HPDE6-E6E7 (cell line): ENCODE measurements around the gene FKBP14.
"Not testable (repeated sequence)": the region's sequence is repeated elsewhere in the genome, so short reads cannot be mapped to it uniquely, and the experiment has no call there.

Experiments used
- DNase-seq: peaks from one replicate; pipeline ENCODE4 v3.0.0; 2011; ENCODE audit warnings: missing footprints; ENCODE audit errors: extremely low spot score

FKBP14 gene, protein sequence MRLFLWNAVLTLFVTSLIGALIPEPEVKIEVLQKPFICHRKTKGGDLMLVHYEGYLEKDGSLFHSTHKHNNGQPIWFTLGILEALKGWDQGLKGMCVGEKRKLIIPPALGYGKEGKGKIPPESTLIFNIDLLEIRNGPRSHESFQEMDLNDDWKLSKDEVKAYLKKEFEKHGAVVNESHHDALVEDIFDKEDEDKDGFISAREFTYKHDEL

GRCh38 chr7:30026229-30027064 lies at the start of gene FKBP14:
TSS of gene FKBP14 (minus strand) at chr7:30026702. CDS start at chr7:30026508, 194 bp downstream.
- DNase-seq, result peak; percentile 93

DNA sequence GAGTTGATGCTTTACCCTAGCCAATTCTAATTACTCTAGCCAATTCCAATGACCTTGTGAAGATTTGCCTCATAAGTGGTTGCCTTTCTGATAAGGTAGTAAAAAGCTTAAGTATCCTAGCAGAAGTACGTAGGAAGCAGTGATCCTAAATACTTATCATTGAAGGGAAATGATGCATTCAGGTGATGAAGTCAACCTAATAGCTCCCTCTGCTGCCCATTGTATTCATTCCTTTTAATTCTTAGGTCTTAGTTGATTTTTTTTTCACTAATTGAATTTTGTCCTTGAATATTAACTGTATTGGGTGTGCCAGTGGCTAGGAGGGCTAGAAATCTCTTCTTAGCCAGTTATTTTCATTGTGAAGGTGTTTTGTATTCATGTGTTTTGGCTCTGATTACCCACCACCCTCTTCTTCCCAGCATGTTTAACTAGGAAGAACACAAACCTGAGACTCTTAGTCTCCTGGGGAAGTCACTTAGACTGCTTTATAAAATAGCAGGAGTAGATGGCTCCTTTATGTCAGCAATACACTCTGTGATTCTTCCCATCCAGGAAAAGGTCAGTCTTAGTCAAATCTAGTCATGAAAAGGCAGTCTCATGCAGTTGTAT lies 48.0 kb upstream of the FKBP14 start:
- DNase-seq, result peak; percentile 36

DNA sequence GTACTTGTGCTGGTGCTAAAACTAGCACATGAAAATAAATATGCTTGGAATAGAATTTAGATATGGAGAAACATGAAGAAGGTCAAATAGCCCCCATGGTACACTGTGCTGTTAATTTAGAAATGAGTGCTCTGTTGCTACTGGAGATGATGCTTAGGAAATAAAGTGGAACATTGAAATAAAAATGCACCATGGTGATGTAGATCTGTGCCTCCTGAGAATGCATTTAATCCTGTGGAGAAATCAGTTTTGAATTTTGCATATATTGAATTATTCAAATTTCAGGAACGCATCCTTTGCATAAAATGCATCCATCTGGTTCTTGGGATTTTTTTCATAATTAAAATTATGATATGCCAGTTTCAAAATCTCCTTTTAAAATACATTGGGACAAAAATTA lies 46.2 kb upstream of the FKBP14 start:
- no peak for DNase-seq

DNA sequence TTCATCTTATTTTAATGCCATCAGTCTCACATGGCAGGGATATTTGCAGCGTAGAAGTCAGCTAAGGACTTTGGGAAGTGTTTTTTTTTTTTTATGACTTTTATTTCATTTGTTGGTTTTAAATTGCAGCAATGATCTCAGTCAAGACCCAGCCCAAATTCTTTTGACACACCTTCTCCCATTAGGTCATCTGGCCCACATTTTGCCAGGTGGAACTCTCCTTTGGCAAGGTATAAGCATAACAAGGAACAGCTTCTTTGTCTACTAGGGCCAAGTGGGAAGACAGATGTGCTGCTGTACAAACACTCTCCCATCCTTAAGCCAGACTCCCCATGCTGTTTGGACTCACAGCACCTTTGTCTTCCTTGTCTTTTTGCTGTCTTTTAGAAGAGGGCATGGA lies 43.5 kb upstream of the FKBP14 start:
- no peak for DNase-seq

DNA sequence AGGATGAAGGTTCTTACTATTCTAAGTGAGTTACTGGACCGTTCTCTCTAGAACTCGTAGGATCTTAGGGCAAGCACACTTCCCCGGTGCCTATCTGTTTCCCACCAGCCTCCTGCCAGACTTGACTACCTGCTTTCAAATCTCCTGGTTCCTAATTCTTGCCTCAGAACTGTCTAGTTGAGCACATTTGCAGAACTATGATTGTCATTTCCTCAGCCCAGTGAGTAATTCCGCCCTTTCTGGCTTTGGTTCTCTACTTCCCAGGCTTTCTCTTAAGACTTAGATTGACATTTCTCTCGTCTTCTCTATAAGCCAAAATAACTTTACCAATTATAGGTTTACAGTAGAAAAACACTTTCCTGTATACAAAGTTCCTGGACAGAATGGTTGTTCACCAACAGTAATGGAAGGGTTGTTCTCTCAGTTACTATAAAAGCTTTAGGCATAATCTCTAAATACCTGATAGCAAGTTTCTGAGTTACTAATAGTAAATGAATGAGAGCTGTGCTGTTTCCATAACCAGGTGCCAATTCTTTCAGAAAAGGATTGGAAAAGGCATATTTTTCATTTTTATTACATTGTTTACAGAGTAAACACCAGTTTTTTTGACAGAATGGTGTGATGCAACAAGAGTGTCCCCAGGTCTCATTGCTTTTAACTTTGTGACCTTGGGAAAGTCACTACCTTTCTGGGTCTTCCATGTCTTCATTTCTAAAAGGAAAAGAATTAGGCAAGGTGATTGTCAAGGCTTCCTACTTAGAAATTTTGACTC lies 42.8 kb upstream of the FKBP14 start:
- no peak for DNase-seq

DNA sequence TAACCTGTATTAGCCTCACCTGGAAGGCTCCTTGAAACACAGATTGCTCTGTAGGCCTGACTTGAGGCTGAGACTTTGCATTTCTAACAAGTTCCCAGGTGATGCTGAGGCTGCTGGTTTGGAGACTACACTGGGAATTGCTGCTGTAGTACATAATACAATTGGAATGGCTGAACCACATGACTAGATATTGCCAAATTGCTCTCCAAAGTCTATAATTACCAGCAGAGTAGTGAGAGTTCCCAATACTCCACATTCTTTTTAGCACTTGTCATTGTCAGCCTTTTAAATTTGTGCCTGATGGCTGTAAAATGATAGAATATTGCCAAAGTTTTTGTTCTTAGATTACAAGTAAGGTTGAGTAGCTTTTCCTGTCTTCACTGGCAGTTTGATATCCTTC lies 41.6 kb upstream of the FKBP14 start:
- no peak for DNase-seq

DNA sequence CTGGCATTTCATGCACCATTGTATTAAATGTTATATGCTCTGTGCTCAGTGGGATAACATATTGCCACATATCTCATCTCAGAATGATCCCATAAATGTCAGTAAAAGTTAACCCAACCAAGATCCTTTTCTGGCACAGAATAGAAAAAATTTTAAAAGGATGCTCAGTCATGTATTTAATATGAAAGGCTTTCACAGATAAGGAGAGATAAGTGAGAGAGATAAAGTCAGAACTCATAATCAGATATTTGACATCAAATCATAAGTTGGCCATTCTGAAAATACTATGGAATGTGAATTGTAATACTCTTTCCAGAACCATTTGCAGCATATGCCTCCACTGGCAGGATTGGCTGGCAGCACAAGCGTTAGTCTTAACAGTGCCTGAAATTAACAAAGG lies 40.2 kb upstream of the FKBP14 start:
- no peak for DNase-seq

- peak; percentile 27 for DNase-seq
Observed at GRCh38 chr7:30065746-30066145, 39.2 kb upstream of the FKBP14 start.

GRCh38 chr7:30062587-30062986 lies 36.1 kb upstream of the FKBP14 start:
- DNase-seq, result peak; percentile 41

GRCh38 chr7:30061786-30062185 lies 35.3 kb upstream of the FKBP14 start:
- DNase-seq, result not testable (repeated sequence)

DNA sequence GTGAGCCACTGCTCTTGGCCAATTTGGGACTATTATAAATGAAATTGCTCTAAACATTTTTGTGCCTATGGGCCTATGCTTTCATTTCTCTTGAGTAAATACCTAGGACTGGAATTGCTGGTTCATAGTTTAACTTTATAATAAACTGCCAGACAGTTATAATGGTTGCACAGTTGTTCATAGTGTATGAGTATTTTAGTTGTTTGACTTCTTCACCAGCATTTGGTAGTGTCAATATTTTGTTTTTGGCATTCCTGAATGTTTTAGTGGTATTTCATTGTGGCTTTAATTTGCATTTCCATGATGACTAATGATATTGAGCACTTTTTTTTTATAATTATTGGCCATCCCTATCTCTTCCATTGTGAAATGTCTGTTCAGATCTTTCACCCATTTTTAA lies 31.2 kb upstream of the FKBP14 start:
- no peak for DNase-seq

GRCh38 chr7:30053068-30053467 lies 26.6 kb upstream of the FKBP14 start:
- DNase-seq, result no peak

- DNase-seq, result no peak
Observed at GRCh38 chr7:30049173-30049572, 22.7 kb upstream of the FKBP14 start.

DNA sequence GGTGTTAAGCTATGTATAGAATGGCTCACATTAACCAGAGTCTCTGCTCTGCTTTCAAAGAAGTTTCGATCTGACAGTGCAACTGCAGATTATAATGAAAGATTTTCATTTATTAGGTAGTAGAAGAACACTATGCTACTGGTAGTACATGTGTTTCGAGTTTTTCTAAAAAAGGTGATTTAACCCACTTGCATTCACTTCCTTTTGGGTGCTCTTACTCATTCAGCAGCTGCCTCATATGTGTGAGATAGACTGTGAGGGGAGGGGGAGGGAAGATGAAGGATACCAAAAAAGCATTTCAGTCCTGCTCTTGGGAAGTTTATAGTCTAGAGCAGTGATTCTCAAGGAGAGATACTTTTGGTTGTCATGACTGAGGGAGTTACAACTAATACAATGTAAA lies 22.1 kb upstream of the FKBP14 start:
- DNase-seq, result no peak

DNA sequence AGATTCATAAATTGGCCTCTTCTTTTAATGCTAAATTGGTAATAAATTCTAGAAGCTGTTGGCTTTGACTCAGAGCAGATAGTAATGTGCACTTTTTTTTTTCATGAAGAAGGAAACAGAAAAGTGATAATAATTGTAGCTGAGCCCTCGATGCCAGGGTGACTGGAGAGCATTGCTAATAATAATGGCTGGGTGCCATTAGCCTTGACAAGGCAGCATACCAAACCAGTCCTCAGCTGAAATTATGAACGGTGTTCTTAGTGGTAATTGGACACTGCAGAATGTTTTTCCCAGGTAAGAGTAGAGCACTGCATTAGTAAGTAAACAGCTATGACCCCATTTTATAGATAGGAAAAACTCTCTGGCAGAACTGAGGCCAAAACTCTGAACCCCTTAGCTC lies 20.6 kb upstream of the FKBP14 start:
- DNase-seq, result no peak

- no peak for DNase-seq
Observed at GRCh38 chr7:30046127-30046770, 19.7 kb upstream of the FKBP14 start.

DNA sequence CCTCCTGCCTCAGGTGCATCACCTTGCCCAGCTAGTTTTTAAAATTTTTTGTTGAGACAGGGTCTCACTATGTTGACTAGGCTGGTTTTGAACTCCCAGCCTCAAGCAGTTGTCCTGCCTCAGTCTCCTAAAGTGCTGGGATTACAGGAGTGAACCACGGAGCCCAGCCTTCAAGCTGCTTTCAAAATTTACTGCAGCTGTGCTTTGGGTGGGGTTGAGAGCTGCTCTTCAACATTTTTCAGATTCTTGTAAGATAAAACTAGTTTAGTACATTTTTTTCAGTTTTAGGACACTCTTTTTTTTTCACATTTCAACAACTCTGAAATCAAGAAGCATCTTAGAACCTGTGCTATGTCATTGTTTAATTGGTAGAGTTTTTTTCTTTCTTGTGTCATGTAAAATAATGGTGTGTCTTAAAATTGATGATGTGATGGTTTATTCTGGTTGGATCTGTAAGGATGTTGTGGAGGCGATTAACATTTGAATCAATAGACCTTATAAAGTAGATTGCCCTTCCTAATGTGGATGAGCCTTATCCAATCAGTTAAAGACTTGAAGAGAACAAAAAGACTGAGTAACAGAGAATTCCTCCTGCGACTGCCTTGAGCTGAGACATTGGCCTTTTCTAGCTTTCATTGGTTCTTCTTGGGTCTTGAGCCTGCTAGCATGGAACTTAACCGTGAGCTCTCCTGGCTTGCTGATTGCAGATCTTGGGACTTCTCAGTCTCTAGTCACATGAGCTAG lies 15.2 kb upstream of the FKBP14 start:
- DNase-seq, result no peak

- DNase-seq, result no peak
Observed at GRCh38 chr7:30040938-30041337, 14.4 kb upstream of the FKBP14 start.

DNA sequence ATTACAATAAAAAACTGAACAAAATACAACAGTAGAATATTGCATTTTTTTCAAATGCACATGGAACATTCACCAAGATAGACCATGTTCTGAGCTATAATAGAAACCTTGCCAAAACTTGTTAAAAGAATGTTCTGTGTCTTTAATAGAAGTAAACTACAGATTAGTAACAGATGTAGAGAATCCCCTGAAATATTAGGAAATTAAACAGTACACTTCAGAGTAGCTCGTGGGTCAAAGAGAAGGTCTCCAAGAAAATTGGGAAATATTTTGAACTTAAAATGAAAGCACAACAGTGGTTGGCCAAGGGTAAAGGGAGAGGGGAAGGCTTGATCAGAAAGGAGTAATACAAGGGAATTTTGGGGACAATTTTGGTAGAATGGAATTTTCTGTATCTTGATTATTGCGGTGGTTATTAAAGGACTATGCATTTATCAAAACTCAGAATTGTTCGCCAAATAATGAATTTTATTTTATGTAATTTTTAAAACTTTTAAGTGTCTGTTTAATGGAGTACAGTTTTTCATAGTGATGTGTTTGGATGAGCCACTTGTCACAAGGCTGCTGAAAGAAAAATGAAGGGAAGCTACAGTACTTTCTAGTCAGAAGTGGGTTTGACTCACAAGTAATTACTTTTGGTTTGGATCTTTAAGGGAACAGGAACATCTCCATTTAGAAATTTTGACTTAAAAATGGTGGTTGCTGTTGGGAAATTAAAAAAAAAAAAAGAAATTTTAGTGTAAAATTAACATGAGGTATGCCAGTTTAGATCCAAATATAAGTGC lies 11.9 kb upstream of the FKBP14 start:
- no peak for DNase-seq

DNA sequence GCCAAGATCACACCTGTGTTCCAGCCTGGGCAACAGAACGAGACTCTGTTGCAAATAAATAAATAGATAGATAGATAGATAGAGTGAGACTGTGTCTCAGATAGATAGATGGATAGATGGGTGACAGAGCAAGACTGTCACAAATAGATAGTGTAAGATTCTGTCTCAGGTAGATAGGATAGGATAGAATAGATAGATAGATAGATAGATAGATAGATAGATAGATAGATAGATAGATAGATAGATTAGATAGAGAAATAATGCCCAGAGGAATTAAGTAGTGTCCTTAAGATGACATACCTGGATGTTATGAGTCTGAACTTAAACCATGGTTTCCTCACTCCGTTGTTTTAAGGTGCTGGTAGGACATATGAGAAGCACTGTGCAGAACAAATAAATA lies 9.7 kb upstream of the FKBP14 start:
- DNase-seq, result no peak
